PC-9 (cell line): ENCODE measurements around the gene GSC2.

Experiments used
- CTCF ChIP-seq: fragments of 200-600 bp; sonication (generic); conservative IDR thresholded peaks from 2 replicates; pipeline ENCODE4 v1.6.1; 2017; ENCODE audit warnings: mixed run types, antibody characterized with exemption, mild to moderate bottlenecking, moderate library complexity
- EZH2 ChIP-seq: fragments of 200-600 bp; sonication (generic); IDR thresholded peaks from 2 replicates; pipeline ENCODE4 v1.8.0; 2017; ENCODE audit warnings: antibody characterized with exemption, low read depth

DNA sequence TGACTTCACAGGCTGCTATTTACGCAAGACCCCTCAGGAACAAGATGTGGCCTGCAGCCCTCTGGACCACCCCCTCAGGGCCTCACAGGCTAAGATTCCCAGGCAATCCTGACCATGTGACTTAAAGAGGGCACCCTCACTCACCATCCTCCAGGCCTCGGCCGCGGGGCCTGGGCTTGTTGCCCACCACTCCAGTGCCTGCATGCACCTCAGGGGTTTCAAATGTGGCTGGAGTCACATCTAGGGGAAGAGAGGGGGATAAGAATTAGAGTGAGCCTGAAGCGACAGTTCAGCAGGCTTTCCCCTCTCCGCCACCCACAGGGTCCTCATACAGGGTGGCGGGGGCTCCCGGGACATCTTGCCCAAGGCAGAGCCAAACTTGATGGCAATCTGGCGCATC lies 7.7 kb downstream of the GSC2 start:
- TF ChIP-seq CTCF (no peak), EZH2 (no peak)
